ENCODE measurements around the gene EARS2. TPM values are rescaled to one million over a fixed set of nuclear protein-coding genes. Genes with fewer than 3 reads are reported as not detected.

EARS2 gene
- total and polyA plus RNA-seq, 9 of the 15 experiments (the other 6 are each of a cell fraction or from before 2014, with no cell fraction given), result 17.6 to 58.6 (median 36.3) TPM

DNA sequence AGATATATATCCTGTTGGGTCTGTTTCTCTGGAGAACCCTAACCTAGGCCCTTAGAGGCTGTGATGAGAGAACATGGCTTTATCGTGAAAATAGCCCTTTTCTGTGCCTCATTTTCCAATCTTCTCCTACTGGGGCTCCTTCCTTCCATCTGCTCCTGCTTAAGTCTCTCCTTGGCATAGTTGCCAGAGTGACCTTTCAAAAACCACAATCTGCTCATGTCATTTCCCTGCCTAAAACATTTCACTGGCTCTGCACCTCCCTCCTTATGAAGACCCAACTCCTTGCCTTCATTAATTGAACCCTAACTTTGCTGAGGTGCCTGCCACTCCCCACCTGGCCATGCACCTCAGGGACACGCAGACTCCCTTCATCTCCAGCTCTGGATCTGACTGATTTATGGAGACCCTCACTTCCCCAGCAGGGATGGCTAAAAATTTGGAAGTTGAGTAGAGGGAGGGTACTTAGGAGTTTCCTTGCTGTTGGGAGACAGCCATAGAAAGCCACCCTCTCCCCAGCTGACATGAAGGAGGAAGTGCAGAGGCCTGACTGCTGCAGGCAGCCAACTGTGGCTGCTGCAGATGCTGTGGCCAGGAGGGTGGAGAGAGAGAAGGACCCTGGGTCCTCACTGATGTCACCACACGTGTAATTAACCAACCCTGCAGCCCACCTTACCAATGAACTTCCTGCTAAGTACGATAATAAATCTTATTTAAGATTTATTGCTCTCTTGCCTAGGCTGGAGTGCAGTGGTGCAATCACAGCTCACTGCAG lies 40.6 kb downstream of the EARS2 start:
- no peak overlapping the region for H3K4me3 ChIP-seq

DNA sequence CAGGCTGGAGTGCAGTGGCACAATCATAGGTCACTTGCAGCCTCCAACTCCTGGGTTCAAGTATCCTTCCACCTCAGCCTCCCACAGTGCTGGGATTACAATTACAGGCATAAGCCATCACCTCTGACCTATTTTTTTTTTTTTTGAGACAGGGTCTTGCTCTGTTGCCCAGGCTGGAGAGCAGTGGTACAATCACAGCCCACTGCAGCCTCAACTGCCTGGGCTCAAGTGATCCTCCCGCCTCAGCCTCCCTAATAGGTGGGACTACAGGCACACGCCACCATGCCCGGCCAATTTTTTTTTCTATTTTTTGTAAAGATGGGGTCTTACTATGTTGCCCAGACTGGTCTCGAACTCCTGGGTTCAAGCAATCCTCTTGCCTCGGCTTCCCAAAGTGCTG lies 41.3 kb downstream of the EARS2 start:
- no peaks in the 10 kb centered on the region for H3K9me1 ChIP-seq (ENCODE audit: control insufficient read depth, insufficient read depth, low read length)
- FAIRE-seq (no peak), ATAC-seq (no peak), DNase-seq (ENCODE audit: extremely low read depth in 1 of 4, low spot score in 3 of 4) (no peak)
- WGBS (ENCODE audit: insufficient coverage, low coverage, missing lambda C conversion rate), result 89% methylated on average over 5 of the region's 5 CpGs
- no peaks in the 10 kb centered on the region for H3K27me3 ChIP-seq (ENCODE audit: control insufficient read depth in 2 of 2, insufficient read depth in 2 of 2, low read length in 2 of 2)
- CTCF ChIA-PET (ENCODE audit: low intra/inter-chr PET ratio), result no interaction called here
- no peak overlapping the region for H3K27ac ChIP-seq (ENCODE audit: extremely low read depth, low read depth, low read length)
- no peaks in the 10 kb centered on the region for H4K20me1 ChIP-seq (replicated peaks; ENCODE audit: control insufficient read depth, insufficient read depth, low read length)
- no peak overlapping the region for H3K4me3 ChIP-seq
- no peak overlapping the region for H2AFZ ChIP-seq (ENCODE audit: low read depth, low read length)
- H3K9ac ChIP-seq (ENCODE audit: insufficient read depth in 1 of 2, low read depth in 2 of 2, low read length in 2 of 2), result no peak overlapping the region
- TF ChIP-seq, protein P1, sequence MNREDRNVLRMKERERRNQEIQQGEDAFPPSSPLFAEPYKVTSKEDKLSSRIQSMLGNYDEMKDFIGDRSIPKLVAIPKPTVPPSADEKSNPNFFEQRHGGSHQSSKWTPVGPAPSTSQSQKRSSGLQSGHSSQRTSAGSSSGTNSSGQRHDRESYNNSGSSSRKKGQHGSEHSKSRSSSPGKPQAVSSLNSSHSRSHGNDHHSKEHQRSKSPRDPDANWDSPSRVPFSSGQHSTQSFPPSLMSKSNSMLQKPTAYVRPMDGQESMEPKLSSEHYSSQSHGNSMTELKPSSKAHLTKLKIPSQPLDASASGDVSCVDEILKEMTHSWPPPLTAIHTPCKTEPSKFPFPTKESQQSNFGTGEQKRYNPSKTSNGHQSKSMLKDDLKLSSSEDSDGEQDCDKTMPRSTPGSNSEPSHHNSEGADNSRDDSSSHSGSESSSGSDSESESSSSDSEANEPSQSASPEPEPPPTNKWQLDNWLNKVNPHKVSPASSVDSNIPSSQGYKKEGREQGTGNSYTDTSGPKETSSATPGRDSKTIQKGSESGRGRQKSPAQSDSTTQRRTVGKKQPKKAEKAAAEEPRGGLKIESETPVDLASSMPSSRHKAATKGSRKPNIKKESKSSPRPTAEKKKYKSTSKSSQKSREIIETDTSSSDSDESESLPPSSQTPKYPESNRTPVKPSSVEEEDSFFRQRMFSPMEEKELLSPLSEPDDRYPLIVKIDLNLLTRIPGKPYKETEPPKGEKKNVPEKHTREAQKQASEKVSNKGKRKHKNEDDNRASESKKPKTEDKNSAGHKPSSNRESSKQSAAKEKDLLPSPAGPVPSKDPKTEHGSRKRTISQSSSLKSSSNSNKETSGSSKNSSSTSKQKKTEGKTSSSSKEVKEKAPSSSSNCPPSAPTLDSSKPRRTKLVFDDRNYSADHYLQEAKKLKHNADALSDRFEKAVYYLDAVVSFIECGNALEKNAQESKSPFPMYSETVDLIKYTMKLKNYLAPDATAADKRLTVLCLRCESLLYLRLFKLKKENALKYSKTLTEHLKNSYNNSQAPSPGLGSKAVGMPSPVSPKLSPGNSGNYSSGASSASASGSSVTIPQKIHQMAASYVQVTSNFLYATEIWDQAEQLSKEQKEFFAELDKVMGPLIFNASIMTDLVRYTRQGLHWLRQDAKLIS (CRISPR knock-in tag; IDR thresholded peaks at IDR 0.05), result no peak
- peak; percentile 88 for TF ChIP-seq ZNF121 (CRISPR knock-in tag; conservative IDR thresholded peaks at IDR 0.05)
- BruUV-seq (replicated peaks), result no TSS peak
- peaks cover 10 to 19% of the 10 kb centered on the region in 2 experiments; a peak in 3 of 5 replicates for H3K4me1 ChIP-seq (replicated peaks in 1 of 2; ENCODE audit: control insufficient read depth in 2 of 2, insufficient read depth in 2 of 2, low read length in 2 of 2)
- POLR2A ChIA-PET, result interaction anchor here (1.8 kb wide), 1 partner anchor 11 kb away, joined by 4 read pairs; no protein-coding TSS in a partner anchor
- no peaks in the 10 kb centered on the region for H3K79me2 ChIP-seq (ENCODE audit: control insufficient read depth, insufficient read depth, low read length)
- intact Hi-C loops (cut with micrococcal nuclease) (no loop called here), in situ Hi-C loops (cut with MboI) (no loop called here)
- peaks cover 27% of the 10 kb centered on the region; the same call in 1 of the 3 replicates for H3K36me3 ChIP-seq (ENCODE audit: control insufficient read depth, insufficient read depth, low read length)
- H3K9me3 ChIP-seq (replicated peaks; ENCODE audit: control insufficient read depth, insufficient read depth, low read depth, low read length), result no peaks in the 10 kb centered on the region
- no peak overlapping the region for H3K4me2 ChIP-seq (ENCODE audit: insufficient read depth, low read length)

More for the DNA sequence above, 40.6 kb downstream of the EARS2 start:
- Histone ChIP-seq H3K36me3 (ENCODE audit: control insufficient read depth, insufficient read depth, low read length) (peaks cover 30% of the 10 kb centered on the region; the same call in 1 of the 3 replicates), H3K9ac (ENCODE audit: insufficient read depth in 1 of 2, low read depth in 2 of 2, low read length in 2 of 2) (no peak overlapping the region), H4K20me1 (replicated peaks; ENCODE audit: control insufficient read depth, insufficient read depth, low read length) (no peaks in the 10 kb centered on the region), H3K79me2 (ENCODE audit: control insufficient read depth, insufficient read depth, low read length) (no peaks in the 10 kb centered on the region), H3K4me1 (replicated peaks in 1 of 2; ENCODE audit: control insufficient read depth in 2 of 2, insufficient read depth in 2 of 2, low read length in 2 of 2) (peaks cover 5 to 16% of the 10 kb centered on the region in 2 experiments; a peak in 3 of 5 replicates), H3K9me3 (replicated peaks; ENCODE audit: control insufficient read depth, insufficient read depth, low read depth, low read length) (no peaks in the 10 kb centered on the region), H3K9me1 (ENCODE audit: control insufficient read depth, insufficient read depth, low read length) (no peaks in the 10 kb centered on the region), H3K27me3 (ENCODE audit: control insufficient read depth in 2 of 2, insufficient read depth in 2 of 2, low read length in 2 of 2) (no peaks in the 10 kb centered on the region), H3K4me2 (ENCODE audit: insufficient read depth, low read length) (no peak overlapping the region), H2AFZ (ENCODE audit: low read depth, low read length) (no peak overlapping the region), H3K27ac (ENCODE audit: extremely low read depth, low read depth, low read length) (no peak overlapping the region)
- WGBS (ENCODE audit: insufficient coverage, low coverage, missing lambda C conversion rate), result 57% methylated on average over 4 of the region's 4 CpGs
- CTCF ChIA-PET (ENCODE audit: low intra/inter-chr PET ratio), result no interaction called here
- ATAC-seq (no peak), DNase-seq (ENCODE audit: extremely low read depth in 1 of 4, low spot score in 3 of 4) (no peak), FAIRE-seq (no peak)
- TF ChIP-seq ZNF408 (CRISPR knock-in tag; IDR thresholded peaks at IDR 0.05; ENCODE audit: low read depth), result no peak
- TF ChIP-seq SPI1 (IDR thresholded peaks at IDR 0.05; ENCODE audit: borderline replicate concordance, low read depth, low read length), result peak; percentile 70; the same call in 1 of the 2 replicates
- intact Hi-C loops (cut with micrococcal nuclease), result no loop called here
- no TSS peak for BruUV-seq (replicated peaks)
- in situ Hi-C loops (cut with MboI), result no loop called here
- POLR2A ChIA-PET, result interaction anchor here (0.7 kb wide), 1 partner anchor 16 kb away, joined by 3 read pairs; no protein-coding TSS in a partner anchor
